Naive B cell (primary cell): ENCODE measurements around the gene MSI2. TPM values are rescaled to one million over a fixed set of nuclear protein-coding genes. Genes with fewer than 3 reads are reported as not detected.

ENCODE experiments used
- ATAC-seq, 2 donors: fragments of 150-1000 bp; cut with Tn5 transposase; 2 replicates each; pipeline ENCODE4 v1.10.0; 2021; ENCODE audit warnings: low read depth in 2 of 2, mild to moderate bottlenecking in 2 of 2, moderate library complexity in 2 of 2
- DNase-seq: peaks from one replicate; pipeline ENCODE4 v3.0.0; 2022
- H3K27ac Mint-ChIP-seq, 6 donors: one replicate each; pipeline ENCODE4 v1.8.0; 2020 to 2022; ENCODE audit warnings: mild to moderate bottlenecking in 6 of 6, mixed read lengths in 6 of 6, moderate library complexity in 5 of 6, inconsistent platforms in 2 of 6
- H3K27me3 Mint-ChIP-seq, 3 donors: one replicate each; pipeline ENCODE4 v1.8.0; 2021 to 2022; ENCODE audit warnings: mixed read lengths in 3 of 3, mild to moderate bottlenecking in 1 of 3
- H3K36me3 Mint-ChIP-seq, 2 donors: one replicate each; pipeline ENCODE4 v1.8.0; 2020 to 2022; ENCODE audit warnings: mixed read lengths in 2 of 2, inconsistent platforms in 1 of 2, mild to moderate bottlenecking in 1 of 2
- H3K4me1 Mint-ChIP-seq, 3 donors: one replicate each; pipeline ENCODE4 v1.8.0; 2020 to 2022; ENCODE audit warnings: mixed read lengths in 3 of 3, inconsistent platforms in 1 of 3, mild to moderate bottlenecking in 1 of 3, moderate library complexity in 1 of 3
- H3K4me3 Mint-ChIP-seq, 8 donors: one replicate each; pipeline ENCODE4 v1.8.0; 2020 to 2022; ENCODE audit warnings: mild to moderate bottlenecking in 8 of 8, mixed read lengths in 8 of 8, moderate library complexity in 8 of 8, inconsistent platforms in 2 of 8
- H3K9me3 Mint-ChIP-seq, 7 donors: one replicate each; pipeline ENCODE4 v1.8.0; 2020 to 2022; ENCODE audit warnings: mixed read lengths in 7 of 7, mild to moderate bottlenecking in 5 of 7, inconsistent platforms in 2 of 7, moderate library complexity in 1 of 7
- polyA plus RNA-seq, 6 donors: library from polyadenylated mRNA; unstranded; fragments of 300-500 nt; fragmentation: Illumina TruSeq; gene quantifications; one replicate each; pipeline ENCODE4 v1.2.3, GENCODE V29; 2021; ENCODE audit warnings: low read depth in 6 of 6

The MSI2 gene
- polyA plus RNA-seq, 6 donors from 2014 or later = 4.0 to 11.3 (median 6.8) TPM

- ATAC-seq (no peak), DNase-seq (no peak)
- peaks cover 34 to 46% (median 39%) of the 10 kb centered on the region in 3 donors for H3K4me1 Mint-ChIP-seq
- peak overlapping the region in 3 of 6 donors; percentile 17 to 90 (median 52) for H3K27ac Mint-ChIP-seq
- no peaks in the 10 kb centered on the region for H3K27me3 Mint-ChIP-seq
- H3K9me3 Mint-ChIP-seq = no peaks in the 10 kb centered on the region
- peaks cover 7 to 29% of the 10 kb centered on the region in 2 donors for H3K36me3 Mint-ChIP-seq
- H3K4me3 Mint-ChIP-seq = no peak overlapping the region
These were observed 53.2 kb downstream of the MSI2 start for GRCh38 chr17:57309479-57309878.

GRCh38 chr17:57311281-57312216, 55.2 kb downstream of the MSI2 start:
- Mint-ChIP-seq H3K36me3 (peaks cover 7 to 18% of the 10 kb centered on the region in 2 donors), H3K9me3 (no peaks in the 10 kb centered on the region), H3K27ac (peak overlapping the region in 3 of 6 donors; percentile 43 to 68 (median 67)), H3K4me1 (peaks cover 30 to 45% (median 30%) of the 10 kb centered on the region in 3 donors), H3K4me3 (no peak overlapping the region), H3K27me3 (no peaks in the 10 kb centered on the region)
- ATAC-seq (no peak), DNase-seq (no peak)

GRCh38 chr17:57312242-57312641, 55.9 kb downstream of the MSI2 start:
- ATAC-seq (no peak), DNase-seq (no peak)
- Mint-ChIP-seq H3K27ac (peak overlapping the region in 1 of 6 donors; percentile 70), H3K4me1 (peaks cover 30 to 45% (median 33%) of the 10 kb centered on the region in 3 donors), H3K27me3 (no peaks in the 10 kb centered on the region), H3K36me3 (peaks cover 7 to 18% of the 10 kb centered on the region in 2 donors), H3K9me3 (no peaks in the 10 kb centered on the region), H3K4me3 (no peak overlapping the region)

- Mint-ChIP-seq H3K4me3 (peak overlapping the region in 1 of 8 donors; percentile 15), H3K9me3 (no peaks in the 10 kb centered on the region), H3K4me1 (peaks cover 27 to 38% (median 31%) of the 10 kb centered on the region in 3 donors), H3K36me3 (peaks cover 0 to 18% of the 10 kb centered on the region in 2 donors), H3K27ac (peak overlapping the region in 3 of 6 donors; percentile 36 to 76 (median 44)), H3K27me3 (no peaks in the 10 kb centered on the region)
- DNase-seq = no peak
- ATAC-seq = no peak
These were observed 56.9 kb downstream of the MSI2 start for GRCh38 chr17:57313097-57313835.

- ATAC-seq (no peak), DNase-seq (no peak)
- no peaks in the 10 kb centered on the region for H3K27me3 Mint-ChIP-seq
- H3K36me3 Mint-ChIP-seq = peaks cover 6% of the 10 kb centered on the region in 2 donors
- peak overlapping the region in 3 of 6 donors; percentile 49 to 84 (median 78) for H3K27ac Mint-ChIP-seq
- no peak overlapping the region for H3K4me3 Mint-ChIP-seq
- H3K9me3 Mint-ChIP-seq = no peaks in the 10 kb centered on the region
- H3K4me1 Mint-ChIP-seq = peaks cover 24 to 35% (median 32%) of the 10 kb centered on the region in 3 donors
These were observed 59.0 kb downstream of the MSI2 start for GRCh38 chr17:57315061-57316015.

GRCh38 chr17:57316361-57316760, 60.0 kb downstream of the MSI2 start:
- Mint-ChIP-seq H3K27ac (peak overlapping the region in 1 of 6 donors; percentile 33), H3K4me3 (no peak overlapping the region), H3K9me3 (no peaks in the 10 kb centered on the region), H3K36me3 (peaks cover 6 to 7% of the 10 kb centered on the region in 2 donors), H3K4me1 (peaks cover 19 to 31% (median 26%) of the 10 kb centered on the region in 3 donors), H3K27me3 (no peaks in the 10 kb centered on the region)
- DNase-seq (no peak), ATAC-seq (no peak)

DNA sequence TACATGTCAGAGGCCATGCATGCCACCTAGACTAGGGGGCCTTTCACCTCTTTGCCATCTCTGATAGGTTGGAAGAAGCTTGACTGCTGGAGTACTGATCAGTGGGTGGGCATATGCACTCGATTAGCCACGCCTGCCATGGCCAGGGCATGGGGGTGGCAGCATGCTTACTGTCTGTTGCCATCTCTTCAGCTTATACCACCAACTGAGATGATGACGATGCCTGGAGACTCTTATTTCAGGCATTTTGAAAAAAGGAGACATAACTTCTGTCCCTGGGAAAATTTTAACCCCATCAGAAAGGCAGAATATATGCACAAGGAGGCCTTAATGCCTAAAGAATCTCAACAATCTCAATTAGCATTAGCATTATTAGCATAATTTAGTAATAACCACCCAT, 60.8 kb downstream of the MSI2 start:
- Mint-ChIP-seq H3K9me3 (no peaks in the 10 kb centered on the region), H3K27me3 (no peaks in the 10 kb centered on the region), H3K4me1 (peaks cover 15 to 24% (median 21%) of the 10 kb centered on the region in 3 donors), H3K27ac (peak overlapping the region in 2 of 6 donors; percentile 82 to 86), H3K36me3 (peaks cover 6 to 7% of the 10 kb centered on the region in 2 donors), H3K4me3 (no peak overlapping the region)
- DNase-seq (no peak), ATAC-seq (no peak)

- H3K27me3 Mint-ChIP-seq = no peaks in the 10 kb centered on the region
- peaks cover 16 to 21% (median 18%) of the 10 kb centered on the region in 3 donors for H3K4me1 Mint-ChIP-seq
- H3K36me3 Mint-ChIP-seq = peaks cover 4 to 7% of the 10 kb centered on the region in 2 donors
- no peaks in the 10 kb centered on the region for H3K9me3 Mint-ChIP-seq
- DNase-seq (no peak), ATAC-seq (no peak)
- peak overlapping the region in 2 of 6 donors; percentile 61 to 68 for H3K27ac Mint-ChIP-seq
- H3K4me3 Mint-ChIP-seq = no peak overlapping the region
These were observed 62.6 kb downstream of the MSI2 start for GRCh38 chr17:57318913-57319312.

DNA sequence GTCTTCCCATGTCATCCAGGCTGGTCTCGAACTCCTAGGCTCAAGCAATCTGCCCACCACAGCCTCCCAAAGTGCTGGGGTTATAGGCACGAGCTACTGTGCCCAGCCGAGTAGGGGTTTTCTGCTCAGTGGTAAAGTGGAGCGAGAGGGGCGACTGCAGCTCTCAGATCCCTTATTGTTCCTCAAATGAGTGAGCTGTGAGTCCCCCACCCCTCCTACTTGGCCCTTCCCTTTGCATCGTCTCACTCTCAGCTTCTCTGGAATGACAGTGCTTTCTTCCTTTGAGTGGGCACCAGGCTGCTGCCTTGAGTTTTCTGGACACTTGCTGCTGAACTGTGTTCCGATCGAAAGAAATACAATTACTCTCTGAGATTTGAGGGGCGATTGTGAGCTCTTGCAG, 63.5 kb downstream of the MSI2 start:
- Mint-ChIP-seq H3K4me3 (no peak overlapping the region), H3K27ac (peak overlapping the region in 1 of 6 donors; percentile 71), H3K9me3 (no peaks in the 10 kb centered on the region), H3K27me3 (no peaks in the 10 kb centered on the region), H3K4me1 (peaks cover 18 to 22% (median 21%) of the 10 kb centered on the region in 3 donors), H3K36me3 (peaks cover 7 to 12% of the 10 kb centered on the region in 2 donors)
- DNase-seq (no peak), ATAC-seq (no peak)

GRCh38 chr17:57323391-57323790, 67.1 kb downstream of the MSI2 start:
- peak overlapping the region in 1 of 6 donors; percentile 25 for H3K27ac Mint-ChIP-seq
- no peaks in the 10 kb centered on the region for H3K27me3 Mint-ChIP-seq
- H3K9me3 Mint-ChIP-seq = peaks cover 0 to 2% (median 0%) of the 10 kb centered on the region in 7 donors
- ATAC-seq = no peak
- H3K4me1 Mint-ChIP-seq = peaks cover 12 to 26% (median 26%) of the 10 kb centered on the region in 3 donors
- peaks cover 10 to 15% of the 10 kb centered on the region in 2 donors for H3K36me3 Mint-ChIP-seq
- no peak overlapping the region for H3K4me3 Mint-ChIP-seq
- no peak for DNase-seq

DNA sequence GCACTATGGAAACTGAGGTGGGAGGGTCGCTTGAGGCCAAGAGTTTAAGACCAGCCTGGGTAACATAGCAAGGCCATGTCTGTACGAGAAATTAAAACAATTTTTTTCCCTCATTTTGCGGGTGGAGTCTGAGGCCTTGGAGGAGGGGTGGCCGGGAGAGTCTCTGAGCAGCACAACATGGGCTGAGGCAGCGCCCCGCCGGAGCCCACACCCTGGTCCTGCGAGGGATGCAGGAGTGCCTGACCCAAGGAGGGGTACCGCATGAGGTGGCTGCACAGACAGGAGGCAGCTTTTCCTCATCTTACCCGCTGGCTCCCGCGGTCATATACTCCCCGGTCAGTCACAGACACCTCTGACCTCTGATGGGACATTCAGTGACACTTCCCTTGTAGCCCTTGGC, 67.7 kb downstream of the MSI2 start:
- H3K4me1 Mint-ChIP-seq = peaks cover 15 to 25% (median 23%) of the 10 kb centered on the region in 3 donors
- ATAC-seq (no peak), DNase-seq (no peak)
- H3K27me3 Mint-ChIP-seq = no peaks in the 10 kb centered on the region
- H3K4me3 Mint-ChIP-seq = no peak overlapping the region
- H3K36me3 Mint-ChIP-seq = peaks cover 10 to 15% of the 10 kb centered on the region in 2 donors
- peaks cover 0 to 2% (median 0%) of the 10 kb centered on the region in 7 donors for H3K9me3 Mint-ChIP-seq
- H3K27ac Mint-ChIP-seq = no peak overlapping the region

DNA sequence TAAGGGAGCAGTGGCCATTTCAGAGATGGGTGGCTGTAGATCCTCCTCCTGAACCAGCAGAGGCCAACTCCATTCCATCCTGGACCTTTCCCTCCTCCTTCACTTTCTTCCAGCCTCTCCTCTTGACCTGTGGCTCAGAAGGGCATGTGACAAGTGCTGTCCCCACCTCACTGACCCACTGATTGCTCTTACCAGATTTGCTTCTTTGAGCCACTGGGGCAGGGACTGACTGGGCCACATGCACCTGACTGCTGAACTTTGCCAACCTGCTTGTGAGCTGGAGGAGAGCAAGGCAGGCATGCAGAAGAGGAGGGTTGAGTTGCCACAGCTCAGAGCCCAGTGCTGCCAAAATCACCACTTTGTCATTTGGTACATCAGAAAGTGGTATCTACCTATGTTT, 68.3 kb downstream of the MSI2 start:
- Mint-ChIP-seq H3K4me1 (peaks cover 12 to 23% (median 23%) of the 10 kb centered on the region in 3 donors), H3K27ac (peak overlapping the region in 2 of 6 donors; percentile 24 to 71), H3K27me3 (no peaks in the 10 kb centered on the region), H3K9me3 (peaks cover 0 to 2% (median 0%) of the 10 kb centered on the region in 7 donors), H3K36me3 (peaks cover 10 to 15% of the 10 kb centered on the region in 2 donors), H3K4me3 (no peak overlapping the region)
- ATAC-seq (no peak), DNase-seq (no peak)
